ENCODE measurements around the gene GALNT12. TPM values are rescaled to one million over a fixed set of nuclear protein-coding genes. Genes with fewer than 3 reads are reported as not detected.

GALNT12 gene
- polyA plus RNA-seq, 3 donors from 2014 or later = 1.7 to 4.3 (median 4.2) TPM

DNA sequence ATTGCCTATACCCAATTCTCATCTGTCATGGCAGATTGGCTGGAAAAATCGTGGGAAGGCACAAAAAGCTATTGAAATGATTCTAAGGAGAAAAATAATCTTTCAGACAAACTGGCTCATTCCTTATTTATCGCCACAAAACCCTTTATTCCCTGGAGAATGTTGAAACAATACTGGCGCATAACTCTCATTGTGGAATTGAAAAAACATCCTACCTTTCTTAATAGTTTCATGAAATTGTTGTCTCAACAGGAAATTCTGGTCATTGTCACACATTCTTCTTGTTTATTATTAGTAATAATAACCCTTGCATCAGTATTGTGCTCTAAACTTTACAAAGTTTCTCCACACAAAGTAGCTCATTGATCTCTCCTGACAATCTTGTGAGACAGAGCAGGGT is 87.3 kb downstream of the GALNT12 start:
- Mint-ChIP-seq H3K36me3 (no peaks in the 10 kb centered on the region), H3K27me3 (ENCODE audit: low read depth in 3 of 3) (peaks cover 0 to 14% (median 0%) of the 10 kb centered on the region in 3 donors), H3K4me3 (no peak overlapping the region), H3K9me3 (no peaks in the 10 kb centered on the region), H3K27ac (no peak overlapping the region), H3K4me1 (peaks cover 0 to 2% of the 10 kb centered on the region in 2 donors)
- DNase-seq = no peak

GRCh38 chr9:98896632-98897031 is 89.2 kb downstream of the GALNT12 start:
- H3K27ac Mint-ChIP-seq = no peak overlapping the region
- DNase-seq = no peak

GRCh38 chr9:98897745-98898144 is 90.3 kb downstream of the GALNT12 start:
- H3K4me1 Mint-ChIP-seq = peaks cover 0 to 2% of the 10 kb centered on the region in 2 donors
- H3K27ac Mint-ChIP-seq = no peak overlapping the region
- H3K9me3 Mint-ChIP-seq = no peaks in the 10 kb centered on the region
- H3K36me3 Mint-ChIP-seq = no peaks in the 10 kb centered on the region
- H3K4me3 Mint-ChIP-seq = no peak overlapping the region
- no peak for DNase-seq
- peaks cover 1 to 14% (median 1%) of the 10 kb centered on the region in 3 donors for H3K27me3 Mint-ChIP-seq (ENCODE audit: low read depth in 3 of 3)

More at GRCh38 chr9:98896632-98897031, 89.2 kb downstream of the GALNT12 start:
- Mint-ChIP-seq H3K4me1 (peaks cover 0 to 2% of the 10 kb centered on the region in 2 donors), H3K36me3 (no peaks in the 10 kb centered on the region), H3K27me3 (ENCODE audit: low read depth in 3 of 3) (peaks cover 1 to 14% (median 1%) of the 10 kb centered on the region in 3 donors), H3K9me3 (no peaks in the 10 kb centered on the region), H3K4me3 (no peak overlapping the region)

DNA sequence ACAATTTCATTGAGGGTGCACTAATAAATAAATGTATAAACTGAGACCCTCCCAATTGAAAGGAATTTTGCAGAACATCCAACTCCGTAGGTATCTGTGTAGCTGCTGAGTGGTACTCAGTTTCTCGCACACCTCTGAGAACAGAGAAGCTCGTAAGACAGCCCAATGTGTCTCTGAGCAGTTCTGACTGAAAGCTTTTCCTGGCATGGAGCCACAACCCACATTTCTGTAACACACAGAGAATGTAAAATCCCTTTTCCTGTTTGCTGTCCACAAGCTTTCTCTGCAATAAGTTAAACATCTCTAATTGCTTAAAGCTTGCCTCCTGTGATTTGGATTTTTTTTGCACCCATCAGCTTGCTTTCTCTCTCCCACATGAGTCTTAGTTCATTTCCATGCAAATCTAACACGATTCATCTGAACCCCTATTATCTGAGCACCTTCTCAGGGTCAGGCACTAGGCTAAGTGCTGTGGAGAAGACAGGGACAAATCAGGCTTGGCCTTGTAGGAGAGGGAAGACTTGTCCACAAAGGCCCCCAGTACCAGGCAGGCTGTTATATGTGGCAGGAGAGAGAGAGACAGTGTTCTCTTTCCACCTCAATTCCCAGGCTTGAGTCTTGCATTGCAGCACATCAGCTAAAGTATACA is 92.1 kb downstream of the GALNT12 start:
- Mint-ChIP-seq H3K36me3 (no peaks in the 10 kb centered on the region), H3K9me3 (no peaks in the 10 kb centered on the region), H3K4me1 (peaks cover 0 to 2% of the 10 kb centered on the region in 2 donors), H3K27ac (no peak overlapping the region), H3K27me3 (ENCODE audit: low read depth in 3 of 3) (peaks cover 1 to 14% (median 7%) of the 10 kb centered on the region in 3 donors), H3K4me3 (no peak overlapping the region)
- no peak for DNase-seq

Other genes with a start within 250 kb of the GALNT12 start
- gene GABBR2, start 98.7 kb upstream of the GALNT12 start, polyA plus RNA-seq = not detected
- gene ANKS6, start 11.1 kb upstream of the GALNT12 start, polyA plus RNA-seq = 1 to 10 TPM; 2.6 to 3.7 (median 3.2) TPM
- gene COL15A1, start 136.2 kb downstream of the GALNT12 start, polyA plus RNA-seq = under 1 TPM; 0.36 to 0.85 (median 0.54) TPM